Right atrium auricular region (tissue), 2 donors: Measurements from ENCODE around the gene SCN8A. TPM values are rescaled to one million over a fixed set of nuclear protein-coding genes. Genes with fewer than 3 reads are reported as not detected.

Experiments used
- DNase-seq: peaks from one replicate; pipeline ENCODE4 v3.0.0-alpha.2; 2019; ENCODE audit warnings: low spot score
- H3K27ac ChIP-seq, 2 donors: fragments of 200-600 bp; sonication (generic); 1 replicate in 1 of 2; 2 replicates in 1 of 2; pipeline ENCODE4 v1.5.1; 2016 to 2019
- H3K27me3 ChIP-seq, 2 donors: fragments of 200-600 bp; sonication (generic); one replicate each; pipeline versions ENCODE4 v1.5.1 to v1.6.0; 2017 to 2019
- H3K36me3 ChIP-seq: fragments of 200-600 bp; sonication (generic); one replicate; pipeline ENCODE4 v1.5.1; 2016
- H3K4me1 ChIP-seq, 2 donors: fragments of 200-600 bp; sonication (generic); one replicate each; pipeline versions ENCODE4 v1.5.1 to v1.6.0; 2017 to 2019
- H3K4me3 ChIP-seq, 2 donors: fragments of 200-600 bp; sonication (generic); 1 replicate in 1 of 2; 2 replicates in 1 of 2; pipeline ENCODE4 v1.5.1; 2017 to 2019; ENCODE audit warnings: mild to moderate bottlenecking in 1 of 2, moderate library complexity in 1 of 2
- H3K9me3 ChIP-seq, 2 donors: fragments of 200-600 bp; sonication (generic); one replicate each; pipeline ENCODE4 v1.5.1; 2019
- total RNA-seq, 2 donors: library from RNA; depleted of rRNA; stranded (reverse); fragments of >200 nt; gene quantifications; one replicate each; pipeline ENCODE4 v1.1.0, GENCODE V29; 2016
- TF ChIP-seq, protein P1 (sequence below), 2 donors: fragments of 200-600 bp; sonication (generic); IDR thresholded peaks; one replicate each; pipeline ENCODE4 v1.5.1; 2019; ENCODE audit warnings: antibody characterized with exemption in 2 of 2

SCN8A gene
- total RNA-seq, 2 donors from 2014 or later, result 0.19 to 0.24 TPM

DNA sequence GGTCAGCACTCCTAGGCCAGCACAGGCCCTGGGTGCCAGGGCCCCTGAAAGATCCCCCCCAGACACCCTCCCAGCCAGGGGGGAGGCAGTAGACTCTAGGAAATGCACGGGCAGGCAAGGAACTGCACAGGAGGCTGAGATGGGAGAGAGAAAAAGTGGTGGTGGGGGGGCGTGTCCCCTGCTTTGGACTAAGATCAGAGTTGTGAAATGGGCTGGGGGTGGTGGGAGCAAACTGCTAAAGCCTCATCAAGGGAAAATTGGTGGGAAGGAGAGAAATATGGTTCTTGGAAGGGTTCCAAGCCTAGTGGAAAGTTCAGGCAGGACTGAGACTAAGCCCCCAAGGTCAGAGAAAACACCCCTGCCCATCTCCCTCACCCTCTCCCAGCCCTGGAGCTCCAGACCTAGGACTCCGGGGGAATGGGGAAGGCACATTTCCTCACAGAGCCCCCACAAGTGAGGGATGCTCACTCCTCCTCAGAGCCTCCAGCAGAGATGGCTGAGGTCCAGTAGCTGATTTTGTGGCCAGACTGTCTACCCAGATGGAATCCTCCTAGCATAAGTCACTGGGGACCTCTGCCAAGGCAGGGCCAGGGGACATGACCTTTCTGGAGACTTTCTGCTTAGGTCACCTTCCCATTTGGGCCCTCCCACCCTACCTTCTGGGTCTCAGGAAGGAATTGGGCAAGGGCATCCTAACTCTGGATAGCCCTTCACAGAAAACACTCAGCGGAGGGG lies 227.7 kb downstream of the SCN8A start:
- TF ChIP-seq, protein P1, sequence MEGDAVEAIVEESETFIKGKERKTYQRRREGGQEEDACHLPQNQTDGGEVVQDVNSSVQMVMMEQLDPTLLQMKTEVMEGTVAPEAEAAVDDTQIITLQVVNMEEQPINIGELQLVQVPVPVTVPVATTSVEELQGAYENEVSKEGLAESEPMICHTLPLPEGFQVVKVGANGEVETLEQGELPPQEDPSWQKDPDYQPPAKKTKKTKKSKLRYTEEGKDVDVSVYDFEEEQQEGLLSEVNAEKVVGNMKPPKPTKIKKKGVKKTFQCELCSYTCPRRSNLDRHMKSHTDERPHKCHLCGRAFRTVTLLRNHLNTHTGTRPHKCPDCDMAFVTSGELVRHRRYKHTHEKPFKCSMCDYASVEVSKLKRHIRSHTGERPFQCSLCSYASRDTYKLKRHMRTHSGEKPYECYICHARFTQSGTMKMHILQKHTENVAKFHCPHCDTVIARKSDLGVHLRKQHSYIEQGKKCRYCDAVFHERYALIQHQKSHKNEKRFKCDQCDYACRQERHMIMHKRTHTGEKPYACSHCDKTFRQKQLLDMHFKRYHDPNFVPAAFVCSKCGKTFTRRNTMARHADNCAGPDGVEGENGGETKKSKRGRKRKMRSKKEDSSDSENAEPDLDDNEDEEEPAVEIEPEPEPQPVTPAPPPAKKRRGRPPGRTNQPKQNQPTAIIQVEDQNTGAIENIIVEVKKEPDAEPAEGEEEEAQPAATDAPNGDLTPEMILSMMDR (IDR thresholded peaks at IDR 0.05), result no peak
- DNase-seq, result no peak
- H3K4me1 ChIP-seq, result peaks cover 0 to 23% of the 10 kb centered on the region in 2 donors
- no peaks in the 10 kb centered on the region for H3K27me3 ChIP-seq
- no peak overlapping the region for H3K27ac ChIP-seq
- no peaks in the 10 kb centered on the region for H3K36me3 ChIP-seq
- no peaks in the 10 kb centered on the region for H3K9me3 ChIP-seq
- no peak overlapping the region for H3K4me3 ChIP-seq

- TF ChIP-seq, protein P1 (IDR thresholded peaks at IDR 0.05), result no peak
- H3K36me3 ChIP-seq, result no peaks in the 10 kb centered on the region
- H3K4me3 ChIP-seq, result peak overlapping the region; percentile 22 to 54
- no peaks in the 10 kb centered on the region for H3K27me3 ChIP-seq
- no peak for DNase-seq
- no peak overlapping the region for H3K27ac ChIP-seq
- H3K4me1 ChIP-seq, result peaks cover 0 to 15% of the 10 kb centered on the region in 2 donors
- no peaks in the 10 kb centered on the region for H3K9me3 ChIP-seq
Measured at GRCh38 chr12:51819736-51820525, 228.9 kb downstream of the SCN8A start.

DNA sequence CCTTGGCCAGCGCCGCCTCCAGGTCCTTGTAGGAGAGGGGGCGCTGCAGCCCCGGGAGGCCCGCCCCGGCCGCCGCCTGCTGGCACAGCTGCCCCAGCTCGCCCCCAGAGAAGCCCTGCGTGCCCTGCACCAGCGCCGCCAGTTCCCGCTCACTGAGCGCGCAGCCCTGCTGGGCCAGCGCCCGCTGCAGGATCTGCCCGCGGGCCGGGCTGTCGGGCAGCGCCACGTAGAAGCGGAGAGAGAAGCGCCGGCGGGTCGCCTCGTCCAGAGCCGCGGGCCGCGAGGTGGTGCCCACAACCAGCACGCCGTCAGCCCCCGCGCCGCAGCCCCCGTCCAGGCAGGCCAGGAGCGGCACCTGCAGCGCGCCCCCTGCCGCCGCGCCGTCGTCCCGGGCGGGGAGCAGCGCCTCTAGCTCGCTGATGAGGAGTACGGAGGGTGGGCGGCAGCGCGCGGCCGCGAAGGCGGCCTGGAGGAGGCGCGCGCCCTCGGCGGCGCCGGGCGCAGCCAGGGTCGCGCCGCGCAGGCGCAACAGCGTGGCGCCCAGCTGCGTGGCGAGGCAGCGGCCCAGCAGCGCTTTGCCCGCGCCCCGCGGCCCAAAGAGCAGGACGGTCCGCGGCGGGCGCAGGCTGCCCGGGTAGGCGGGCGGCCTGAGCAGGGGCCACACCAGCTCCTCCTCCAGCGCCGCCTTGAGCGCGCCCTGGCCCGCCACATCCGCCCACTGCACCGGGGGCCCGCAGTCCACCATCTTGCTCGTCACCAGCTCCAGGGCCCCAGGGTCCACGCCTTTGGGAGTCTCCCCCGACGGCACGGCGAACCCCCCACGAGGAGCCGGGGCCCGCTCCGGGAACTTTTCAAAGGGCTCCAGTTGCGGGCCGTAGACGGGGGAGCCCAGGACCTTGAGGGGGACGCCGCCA lies 229.8 kb downstream of the SCN8A start:
- H3K27me3 ChIP-seq, result no peaks in the 10 kb centered on the region
- peaks cover 0 to 9% of the 10 kb centered on the region in 2 donors for H3K4me1 ChIP-seq
- no peaks in the 10 kb centered on the region for H3K9me3 ChIP-seq
- H3K27ac ChIP-seq, result no peak overlapping the region
- DNase-seq, result no peak
- H3K36me3 ChIP-seq, result no peaks in the 10 kb centered on the region
- TF ChIP-seq, protein P1 (IDR thresholded peaks at IDR 0.05), result peak in 1 of 2 donors; percentile 35
- peak overlapping the region; percentile 22 to 54 for H3K4me3 ChIP-seq

DNA sequence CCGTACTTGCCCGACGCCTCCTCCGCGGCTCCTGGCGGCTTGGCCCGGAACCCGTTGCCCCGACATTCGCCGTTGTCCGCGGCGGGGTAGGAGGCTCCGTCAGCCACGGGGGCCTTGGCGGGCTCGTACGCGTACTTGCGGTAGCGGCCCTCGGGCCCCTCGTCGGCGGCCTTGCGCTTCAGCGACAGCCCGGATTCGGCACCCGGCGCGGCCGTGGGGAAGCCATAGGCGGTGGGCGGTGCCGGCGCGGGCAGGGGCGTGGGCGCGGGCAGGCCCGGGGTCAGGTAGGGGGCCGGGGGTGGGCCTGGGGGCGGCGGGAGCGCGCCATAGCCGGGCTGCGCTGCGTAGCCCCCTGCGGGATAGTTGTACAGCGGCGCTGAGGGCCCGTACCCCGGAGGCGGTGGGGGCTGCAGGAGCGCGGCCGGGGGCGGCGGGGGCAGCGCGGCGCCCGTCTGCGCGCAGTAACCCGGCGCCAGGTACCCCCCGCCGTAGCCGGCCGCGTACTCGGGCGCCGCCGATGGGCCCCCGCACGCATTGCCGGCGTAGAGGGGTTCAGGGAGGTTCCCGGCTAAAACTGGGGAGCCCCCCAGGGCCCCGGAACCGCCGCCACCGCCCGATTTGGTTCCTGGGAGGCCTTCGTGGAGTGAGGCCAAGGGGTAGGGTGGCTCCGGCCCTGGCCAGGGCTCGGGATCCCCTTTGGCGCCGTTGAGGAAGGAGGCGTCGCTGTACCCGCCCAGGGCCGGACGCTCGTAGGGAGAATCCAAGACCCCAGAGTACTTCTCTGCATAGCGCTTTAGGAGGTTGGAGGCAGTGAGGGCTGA lies 230.6 kb downstream of the SCN8A start:
- DNase-seq, result no peak
- Histone ChIP-seq H3K9me3 (no peaks in the 10 kb centered on the region), H3K36me3 (no peaks in the 10 kb centered on the region), H3K4me3 (peak overlapping the region; percentile 22 to 54), H3K4me1 (peaks cover 0 to 9% of the 10 kb centered on the region in 2 donors), H3K27ac (no peak overlapping the region), H3K27me3 (no peaks in the 10 kb centered on the region)
- TF ChIP-seq, protein P1 (IDR thresholded peaks at IDR 0.05), result no peak

- no peak overlapping the region for H3K27ac ChIP-seq
- TF ChIP-seq, protein P1 (IDR thresholded peaks at IDR 0.05), result no peak
- H3K4me1 ChIP-seq, result peaks cover 0 to 9% of the 10 kb centered on the region in 2 donors
- no peaks in the 10 kb centered on the region for H3K36me3 ChIP-seq
- no peak overlapping the region for H3K4me3 ChIP-seq
- H3K9me3 ChIP-seq, result no peaks in the 10 kb centered on the region
- no peaks in the 10 kb centered on the region for H3K27me3 ChIP-seq
- DNase-seq, result no peak
Measured at GRCh38 chr12:51822261-51822616, 231.2 kb downstream of the SCN8A start.
